Upper lobe of right lung (tissue), 1 donor: Measurements from ENCODE around the gene STARD9. TPM values are rescaled to one million over a fixed set of nuclear protein-coding genes. Genes with fewer than 3 reads are reported as not detected.

Experiments used
- ATAC-seq: fragments of 200-7000 bp; cut with Tn5 transposase; one replicate; pipeline ENCODE4 v1.9.1; 2020; ENCODE audit warnings: mild to moderate bottlenecking, moderate library complexity
- DNase-seq: peaks from one replicate; pipeline ENCODE4 v3.0.0-alpha.2; 2020
- H3K27ac ChIP-seq: fragments of 200-600 bp; one replicate; pipeline ENCODE4 v1.8.0; 2022
- H3K27me3 ChIP-seq: fragments of 200-600 bp; one replicate; pipeline ENCODE4 v1.8.0; 2022; ENCODE audit warnings: mild to moderate bottlenecking
- H3K36me3 ChIP-seq: fragments of 200-600 bp; one replicate; pipeline ENCODE4 v1.8.0; 2022
- H3K4me1 ChIP-seq: fragments of 200-600 bp; one replicate; pipeline ENCODE4 v1.8.0; 2022
- H3K4me3 ChIP-seq: fragments of 200-600 bp; one replicate; pipeline ENCODE4 v1.8.0; 2022; ENCODE audit warnings: mild to moderate bottlenecking
- H3K9me3 ChIP-seq: fragments of 200-600 bp; one replicate; pipeline ENCODE4 v1.8.0; 2022
- intact Hi-C: fragments of 100-400 bp; cut with DNase I; formaldehyde crosslinking; loops from one replicate; pipeline ENCODE4 v1.11.0; 2022
- total RNA-seq: library from RNA; stranded (reverse); fragmentation: NEBNext Ultra II Directional; extraction: Animal tissue kit (Norgen Biotek cat#: 25700); gene quantifications from one replicate; pipeline ENCODE4 v1.2.1, GENCODE V29; 2021
- TF ChIP-seq, protein P1 (sequence below): fragments of 200-600 bp; IDR thresholded peaks from one replicate; pipeline ENCODE4 v1.8.0; 2022; ENCODE audit warnings: antibody characterized with exemption
- donor health status: DM: no; HTN: yes; CAD: no; lungs with severe emphysema.

Gene STARD9
- total RNA-seq, 1 donor from 2014 or later = 15.4 TPM

DNA sequence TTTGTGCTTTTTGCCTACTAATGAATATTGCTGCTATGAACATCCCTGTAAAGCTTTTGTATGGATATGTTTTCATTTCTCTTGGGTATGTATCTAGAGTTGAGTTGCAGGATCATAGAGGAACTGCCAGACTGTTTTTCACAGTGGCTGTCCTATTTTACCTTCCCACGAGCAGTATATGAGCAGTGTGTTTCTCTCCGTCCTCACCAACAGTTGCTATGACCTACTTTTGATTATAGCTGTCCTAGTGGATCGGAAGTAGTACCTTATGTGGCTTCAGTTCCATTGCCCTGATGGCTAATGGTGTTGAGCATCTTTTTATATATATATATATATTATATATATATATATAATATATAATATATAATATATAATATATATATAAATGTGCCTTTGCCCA, 136.3 kb downstream of the STARD9 start:
- no peak for ATAC-seq
- Histone ChIP-seq H3K4me3 (no peak overlapping the region), H3K36me3 (no peaks in the 10 kb centered on the region), H3K27ac (no peak overlapping the region), H3K9me3 (no peaks in the 10 kb centered on the region), H3K27me3 (no peaks in the 10 kb centered on the region), H3K4me1 (no peaks in the 10 kb centered on the region)
- intact Hi-C loops = no loop called here
- TF ChIP-seq, protein P1, sequence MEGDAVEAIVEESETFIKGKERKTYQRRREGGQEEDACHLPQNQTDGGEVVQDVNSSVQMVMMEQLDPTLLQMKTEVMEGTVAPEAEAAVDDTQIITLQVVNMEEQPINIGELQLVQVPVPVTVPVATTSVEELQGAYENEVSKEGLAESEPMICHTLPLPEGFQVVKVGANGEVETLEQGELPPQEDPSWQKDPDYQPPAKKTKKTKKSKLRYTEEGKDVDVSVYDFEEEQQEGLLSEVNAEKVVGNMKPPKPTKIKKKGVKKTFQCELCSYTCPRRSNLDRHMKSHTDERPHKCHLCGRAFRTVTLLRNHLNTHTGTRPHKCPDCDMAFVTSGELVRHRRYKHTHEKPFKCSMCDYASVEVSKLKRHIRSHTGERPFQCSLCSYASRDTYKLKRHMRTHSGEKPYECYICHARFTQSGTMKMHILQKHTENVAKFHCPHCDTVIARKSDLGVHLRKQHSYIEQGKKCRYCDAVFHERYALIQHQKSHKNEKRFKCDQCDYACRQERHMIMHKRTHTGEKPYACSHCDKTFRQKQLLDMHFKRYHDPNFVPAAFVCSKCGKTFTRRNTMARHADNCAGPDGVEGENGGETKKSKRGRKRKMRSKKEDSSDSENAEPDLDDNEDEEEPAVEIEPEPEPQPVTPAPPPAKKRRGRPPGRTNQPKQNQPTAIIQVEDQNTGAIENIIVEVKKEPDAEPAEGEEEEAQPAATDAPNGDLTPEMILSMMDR = no peak
- no peak for DNase-seq

- H3K27me3 ChIP-seq = no peaks in the 10 kb centered on the region
- H3K36me3 ChIP-seq = no peaks in the 10 kb centered on the region
- no peak overlapping the region for H3K4me3 ChIP-seq
- DNase-seq (no peak), ATAC-seq (no peak)
- TF ChIP-seq, protein P1 = no peak
- intact Hi-C loops = no loop called here
- no peaks in the 10 kb centered on the region for H3K9me3 ChIP-seq
- H3K27ac ChIP-seq = no peak overlapping the region
- H3K4me1 ChIP-seq = no peaks in the 10 kb centered on the region
Observed at GRCh38 chr15:42712584-42712983, 137.2 kb downstream of the STARD9 start.

DNA sequence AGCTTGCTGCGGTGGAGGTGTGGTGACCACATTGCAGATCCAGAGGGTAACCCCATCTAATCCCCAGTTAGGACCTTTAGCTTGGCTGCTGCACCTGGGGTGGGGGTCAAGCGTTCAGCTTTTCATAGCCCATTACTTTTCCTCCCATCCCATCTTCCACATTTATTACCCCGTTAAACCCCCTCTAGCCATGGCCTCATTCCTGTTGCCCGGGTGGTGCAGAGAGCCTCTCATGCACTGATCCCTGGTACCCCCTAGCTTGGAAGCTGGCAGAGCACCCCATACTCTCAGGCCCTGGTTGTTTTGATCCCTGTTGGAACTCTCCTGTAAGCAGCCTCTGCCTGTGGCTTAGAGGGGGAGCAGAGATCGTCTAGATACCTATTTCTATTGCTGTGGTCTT, 140.7 kb downstream of the STARD9 start:
- Histone ChIP-seq H3K9me3 (no peaks in the 10 kb centered on the region), H3K4me1 (no peaks in the 10 kb centered on the region), H3K27me3 (no peaks in the 10 kb centered on the region), H3K36me3 (peaks cover 25% of the 10 kb centered on the region), H3K27ac (no peak overlapping the region), H3K4me3 (no peak overlapping the region)
- TF ChIP-seq, protein P1 = no peak
- ATAC-seq = no peak
- DNase-seq = no peak
- intact Hi-C loops = no loop called here

- DNase-seq = no peak
- TF ChIP-seq, protein P1 = no peak
- H3K27me3 ChIP-seq = no peaks in the 10 kb centered on the region
- H3K36me3 ChIP-seq = peaks cover 29% of the 10 kb centered on the region
- H3K9me3 ChIP-seq = no peaks in the 10 kb centered on the region
- no peaks in the 10 kb centered on the region for H3K4me1 ChIP-seq
- intact Hi-C loops = no loop called here
- no peak overlapping the region for H3K4me3 ChIP-seq
- H3K27ac ChIP-seq = no peak overlapping the region
- no peak for ATAC-seq
Observed at GRCh38 chr15:42716626-42717025, 141.2 kb downstream of the STARD9 start.

GRCh38 chr15:42719043-42719442, 143.6 kb downstream of the STARD9 start:
- ATAC-seq (no peak), DNase-seq (no peak)
- TF ChIP-seq, protein P1 = no peak
- no peak overlapping the region for H3K4me3 ChIP-seq
- H3K4me1 ChIP-seq = no peaks in the 10 kb centered on the region
- peaks cover 53% of the 10 kb centered on the region for H3K36me3 ChIP-seq
- no peaks in the 10 kb centered on the region for H3K9me3 ChIP-seq
- H3K27ac ChIP-seq = no peak overlapping the region
- no peaks in the 10 kb centered on the region for H3K27me3 ChIP-seq
- intact Hi-C loops = no loop called here

- no peak for ATAC-seq
- intact Hi-C loops = no loop called here
Observed at GRCh38 chr15:42720071-42720470, 144.7 kb downstream of the STARD9 start.

More at GRCh38 chr15:42720071-42720470, 144.7 kb downstream of the STARD9 start:
- no peaks in the 10 kb centered on the region for H3K4me1 ChIP-seq
- H3K36me3 ChIP-seq = peaks cover 64% of the 10 kb centered on the region
- TF ChIP-seq, protein P1 = no peak
- H3K4me3 ChIP-seq = no peak overlapping the region
- no peaks in the 10 kb centered on the region for H3K9me3 ChIP-seq
- no peak overlapping the region for H3K27ac ChIP-seq
- H3K27me3 ChIP-seq = no peaks in the 10 kb centered on the region
- no peak for DNase-seq
